ENCODE data around the gene CREB5. TPM values are rescaled to one million over a fixed set of nuclear protein-coding genes. Genes with fewer than 3 reads are reported as not detected.

The CREB5 gene
- total RNA-seq, 2 experiments from 2014 or later: 1.2 to 1.5 TPM

DNA sequence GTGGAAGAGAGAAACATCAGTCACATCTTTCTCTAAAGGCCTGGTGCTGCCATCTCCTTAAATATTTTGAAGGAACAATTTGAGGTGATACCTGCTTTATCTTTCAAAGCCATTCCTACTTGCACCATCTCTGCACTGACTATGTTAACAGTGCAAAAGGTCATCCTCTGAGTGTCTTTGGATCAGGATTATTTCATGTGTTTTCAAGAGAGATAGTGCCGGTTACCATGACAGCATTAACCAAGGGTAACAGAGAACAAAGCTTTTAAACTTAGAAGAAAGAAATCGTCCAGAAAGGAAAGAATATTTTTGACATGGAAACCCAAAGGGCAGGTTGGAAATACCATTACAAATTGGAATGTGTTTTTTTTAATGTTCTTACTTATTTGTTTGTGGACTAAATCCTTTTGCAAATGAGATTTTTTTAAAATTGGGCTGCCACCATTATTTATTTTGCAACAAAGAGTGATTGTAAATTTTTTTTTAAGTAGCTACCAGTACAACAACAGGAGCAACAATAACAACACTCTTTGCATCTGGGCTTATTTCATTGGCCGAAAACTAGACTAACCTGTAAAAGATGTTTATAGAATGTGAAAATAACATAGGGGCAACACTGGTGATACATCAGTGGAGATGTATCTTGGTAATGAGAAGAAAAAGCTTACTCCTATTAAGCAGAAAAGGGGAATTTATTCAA lies 234.2 kb downstream of the CREB5 start:
- POLR2A ChIA-PET: no interaction called here
- intact Hi-C loops (cut with micrococcal nuclease): no loop called here
- Mint-ChIP-seq H3K4me1 (ENCODE audit: low read depth) (no peaks in the 10 kb centered on the region), H3K27ac (no peak overlapping the region), H3K9me3 (no peaks in the 10 kb centered on the region), H3K36me3 (ENCODE audit: low read depth) (no peaks in the 10 kb centered on the region), H3K4me3 (no peak overlapping the region), H3K27me3 (peaks cover 1% of the 10 kb centered on the region)
- ATAC-seq (no peak), DNase-seq (no peak)
- CTCF ChIA-PET: interaction anchor here (1.2 kb wide), 1 partner anchor 22 kb away, joined by 3 read pairs; no protein-coding TSS in a partner anchor
- TF ChIP-seq, protein P1, sequence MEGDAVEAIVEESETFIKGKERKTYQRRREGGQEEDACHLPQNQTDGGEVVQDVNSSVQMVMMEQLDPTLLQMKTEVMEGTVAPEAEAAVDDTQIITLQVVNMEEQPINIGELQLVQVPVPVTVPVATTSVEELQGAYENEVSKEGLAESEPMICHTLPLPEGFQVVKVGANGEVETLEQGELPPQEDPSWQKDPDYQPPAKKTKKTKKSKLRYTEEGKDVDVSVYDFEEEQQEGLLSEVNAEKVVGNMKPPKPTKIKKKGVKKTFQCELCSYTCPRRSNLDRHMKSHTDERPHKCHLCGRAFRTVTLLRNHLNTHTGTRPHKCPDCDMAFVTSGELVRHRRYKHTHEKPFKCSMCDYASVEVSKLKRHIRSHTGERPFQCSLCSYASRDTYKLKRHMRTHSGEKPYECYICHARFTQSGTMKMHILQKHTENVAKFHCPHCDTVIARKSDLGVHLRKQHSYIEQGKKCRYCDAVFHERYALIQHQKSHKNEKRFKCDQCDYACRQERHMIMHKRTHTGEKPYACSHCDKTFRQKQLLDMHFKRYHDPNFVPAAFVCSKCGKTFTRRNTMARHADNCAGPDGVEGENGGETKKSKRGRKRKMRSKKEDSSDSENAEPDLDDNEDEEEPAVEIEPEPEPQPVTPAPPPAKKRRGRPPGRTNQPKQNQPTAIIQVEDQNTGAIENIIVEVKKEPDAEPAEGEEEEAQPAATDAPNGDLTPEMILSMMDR (IDR thresholded peaks at IDR 0.05): no peak

GRCh38 chr7:28647076-28647421 lies 234.7 kb downstream of the CREB5 start:
- H3K4me3 Mint-ChIP-seq: no peak overlapping the region
- ATAC-seq (no peak), DNase-seq (no peak)
- ChIA-PET POLR2A (no interaction called here), CTCF (no interaction called here)
- TF ChIP-seq, protein P1 (IDR thresholded peaks at IDR 0.05): no peak
- intact Hi-C loops (cut with micrococcal nuclease): no loop called here
- peaks cover 1% of the 10 kb centered on the region for H3K27me3 Mint-ChIP-seq
- H3K4me1 Mint-ChIP-seq (ENCODE audit: low read depth): no peaks in the 10 kb centered on the region
- H3K27ac Mint-ChIP-seq: no peak overlapping the region
- H3K36me3 Mint-ChIP-seq (ENCODE audit: low read depth): no peaks in the 10 kb centered on the region
- no peaks in the 10 kb centered on the region for H3K9me3 Mint-ChIP-seq

DNA sequence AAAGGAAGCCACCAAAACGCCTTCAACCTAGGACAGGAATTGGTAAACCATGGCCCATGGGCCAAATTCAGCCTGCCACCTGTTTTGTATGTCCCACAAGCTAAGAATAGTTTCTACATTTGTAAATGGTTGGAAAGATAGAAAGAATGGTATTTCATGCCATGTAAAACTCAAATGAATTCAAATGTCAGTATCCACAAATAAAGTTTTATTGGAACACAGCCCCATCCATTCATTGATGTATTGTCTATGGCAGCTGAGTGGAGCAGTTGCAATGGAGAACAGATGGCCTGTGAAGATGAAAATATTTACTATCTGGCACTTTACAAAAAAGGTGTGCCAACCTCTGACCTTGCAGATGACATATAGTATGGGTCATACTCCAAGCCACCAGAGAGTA lies 236.9 kb downstream of the CREB5 start:
- Mint-ChIP-seq H3K36me3 (ENCODE audit: low read depth) (no peaks in the 10 kb centered on the region), H3K9me3 (no peaks in the 10 kb centered on the region), H3K4me1 (ENCODE audit: low read depth) (no peaks in the 10 kb centered on the region), H3K4me3 (no peak overlapping the region), H3K27ac (no peak overlapping the region), H3K27me3 (peaks cover 1% of the 10 kb centered on the region)
- ATAC-seq (no peak), DNase-seq (no peak)
- ChIA-PET CTCF (no interaction called here), POLR2A (no interaction called here)
- intact Hi-C loops (cut with micrococcal nuclease): no loop called here
- TF ChIP-seq, protein P1 (IDR thresholded peaks at IDR 0.05): no peak

DNA sequence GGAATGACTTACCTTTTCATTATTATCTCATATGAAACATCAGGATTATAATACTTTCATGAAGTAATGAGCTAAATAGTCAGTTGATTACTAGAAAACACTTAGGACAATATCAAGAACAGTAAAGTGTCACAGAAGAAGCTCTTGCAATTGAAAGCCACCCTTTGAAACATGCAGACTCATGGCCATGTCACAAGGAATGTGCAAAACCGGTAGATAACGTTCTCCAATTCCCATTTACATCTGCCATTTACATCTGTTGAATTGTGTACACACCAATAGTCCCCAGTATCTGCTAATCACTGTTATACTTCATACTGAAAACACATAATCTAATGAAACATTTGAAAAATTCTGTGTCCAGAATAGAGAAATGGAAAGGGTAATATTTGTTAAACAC lies 237.5 kb downstream of the CREB5 start:
- CTCF ChIA-PET: no interaction called here
- intact Hi-C loops (cut with micrococcal nuclease): no loop called here

DNA sequence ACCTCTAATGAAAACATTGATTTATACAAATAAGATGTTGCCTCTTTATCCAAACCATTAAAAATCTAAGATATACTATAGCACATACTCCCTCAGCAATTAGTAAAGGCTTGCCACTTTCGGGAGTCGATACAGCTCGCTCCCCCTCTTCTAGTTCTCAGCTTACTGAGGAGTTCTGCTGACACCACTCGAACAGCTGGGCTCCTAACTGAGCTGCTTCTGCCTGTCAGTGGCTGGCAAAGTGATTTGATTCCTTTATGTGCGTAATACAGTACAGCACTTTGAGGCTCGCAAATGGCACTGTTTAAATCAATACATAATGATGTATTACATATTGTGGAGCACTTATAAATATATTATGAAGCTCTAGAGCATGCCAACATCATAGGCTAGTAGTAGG lies 241.8 kb downstream of the CREB5 start:
- intact Hi-C loops (cut with micrococcal nuclease): no loop called here

More for the DNA sequence above, 237.5 kb downstream of the CREB5 start:
- H3K9me3 Mint-ChIP-seq: no peaks in the 10 kb centered on the region
- no peak overlapping the region for H3K4me3 Mint-ChIP-seq
- DNase-seq (no peak), ATAC-seq (no peak)
- H3K36me3 Mint-ChIP-seq (ENCODE audit: low read depth): no peaks in the 10 kb centered on the region
- POLR2A ChIA-PET: no interaction called here
- H3K4me1 Mint-ChIP-seq (ENCODE audit: low read depth): no peaks in the 10 kb centered on the region
- peaks cover 1% of the 10 kb centered on the region for H3K27me3 Mint-ChIP-seq
- H3K27ac Mint-ChIP-seq: no peak overlapping the region
- TF ChIP-seq, protein P1 (IDR thresholded peaks at IDR 0.05): no peak

More for the DNA sequence above, 241.8 kb downstream of the CREB5 start:
- ChIA-PET POLR2A (no interaction called here), CTCF (no interaction called here)
- peaks cover 3% of the 10 kb centered on the region for H3K9me3 Mint-ChIP-seq
- DNase-seq (no peak), ATAC-seq (no peak)
- peaks cover 1% of the 10 kb centered on the region for H3K36me3 Mint-ChIP-seq (ENCODE audit: low read depth)
- H3K27me3 Mint-ChIP-seq: peaks cover 1% of the 10 kb centered on the region
- no peaks in the 10 kb centered on the region for H3K4me1 Mint-ChIP-seq (ENCODE audit: low read depth)
- no peak overlapping the region for H3K27ac Mint-ChIP-seq
- H3K4me3 Mint-ChIP-seq: no peak overlapping the region
- TF ChIP-seq, protein P1 (IDR thresholded peaks at IDR 0.05): no peak
